OCI-LY7 (cell line): ENCODE results near the gene ETV7.

Experiments
- CTCF ChIP-seq: fragments of 200-600 bp; sonication (generic); conservative IDR thresholded peaks from 2 replicates; pipeline ENCODE4 v1.5.1; 2014; ENCODE audit warnings: mild to moderate bottlenecking, antibody characterized with exemption, low read length, moderate library complexity, mixed read lengths
- EZH2phosphoT487 ChIP-seq: fragments of 200-600 bp; sonication (generic); IDR thresholded peaks from 2 replicates; pipeline ENCODE4 v1.6.1; 2018; ENCODE audit warnings: low read depth, borderline replicate concordance, mild to moderate bottlenecking, mixed run types, antibody characterized with exemption, low read length, moderate library complexity, mixed read lengths

GRCh38 chr6:36327919-36328236 lies 59.6 kb downstream of the ETV7 start:
- TF ChIP-seq CTCF (no peak), EZH2phosphoT487 (no peak)
